ENCODE data around the gene TMEM92. TPM values are rescaled to one million over a fixed set of nuclear protein-coding genes. Genes with fewer than 3 reads are reported as not detected.

TMEM92 gene
- polyA plus RNA-seq, 1 donor (not counting 4 experiments of a cell fraction or from before 2014, with no cell fraction given): 0.88 TPM

DNA sequence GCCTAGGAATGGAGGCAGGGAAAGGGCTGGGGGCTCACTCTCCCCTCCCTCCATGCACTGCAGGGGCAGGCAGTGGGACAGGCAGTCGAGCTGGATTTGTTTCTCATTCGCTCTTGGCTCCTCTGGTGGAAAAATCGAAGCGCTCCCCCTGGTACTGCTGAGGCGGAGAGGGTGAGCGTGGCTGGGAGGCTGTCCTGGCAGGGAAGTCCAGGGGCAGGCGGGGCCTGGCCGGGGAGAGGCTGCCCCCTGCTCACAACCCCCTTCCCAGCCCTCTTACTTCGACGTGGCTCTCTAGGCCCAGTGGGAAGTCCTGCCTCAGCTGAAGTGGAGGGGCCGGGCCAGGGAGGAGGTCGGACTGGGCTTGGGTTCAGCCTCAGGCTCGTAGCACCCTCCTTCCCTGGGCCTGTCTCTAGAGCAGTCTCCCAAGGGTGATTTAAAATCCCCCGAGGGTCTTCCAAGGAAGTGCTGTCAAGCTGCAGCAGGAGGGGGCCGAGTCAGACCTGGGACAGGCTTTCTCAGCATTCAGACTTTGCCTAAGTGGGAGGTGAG, 16.5 kb upstream of the TMEM92 start:
- Histone ChIP-seq H3K9me1 (ENCODE audit: control insufficient read depth, extremely low read depth, insufficient read depth, low read length) (no peaks in the 10 kb centered on the region), H3K9me3 (ENCODE audit: control insufficient read depth, low read depth, low read length) (no peaks in the 10 kb centered on the region), H3K27me3 (ENCODE audit: control insufficient read depth, extremely low read depth, insufficient read depth, low read length) (peaks cover 14% of the 10 kb centered on the region), H3K79me2 (ENCODE audit: control insufficient read depth, insufficient read depth, low read length) (no peaks in the 10 kb centered on the region), H3K36me3 (ENCODE audit: control insufficient read depth in 2 of 2, extremely low read depth in 1 of 2, insufficient read depth in 2 of 2, low read length in 2 of 2) (no peaks in the 10 kb centered on the region), H3K27ac (ENCODE audit: control insufficient read depth, insufficient read depth, low read length) (no peak overlapping the region), H3K4me2 (ENCODE audit: control insufficient read depth, extremely low read depth, insufficient read depth, low read depth, low read length) (no peak overlapping the region), H4K20me1 (ENCODE audit: control insufficient read depth, extremely low read depth, insufficient read depth, low read length) (no peaks in the 10 kb centered on the region), H3K4me3 (ENCODE audit: control insufficient read depth in 2 of 3, extremely low read depth in 1 of 3, insufficient read depth in 2 of 3, low read depth in 1 of 3, low read length in 3 of 3) (no peak overlapping the region), H3K9ac (ENCODE audit: control insufficient read depth, extremely low read depth, insufficient read depth, low read length) (no peak overlapping the region), H2AFZ (ENCODE audit: control insufficient read depth, low read length) (no peak overlapping the region), H3K4me1 (ENCODE audit: control insufficient read depth, extremely low read depth, insufficient read depth, low read length) (no peaks in the 10 kb centered on the region)
- DNase-seq (ENCODE audit: low read depth, low spot score): no peak
- FAIRE-seq: no peak
- dilution Hi-C loops (cut with MboI; ENCODE audit: extremely low pct_ligation_motif_present, low sequenced_read_pairs): no loop called here
- TF ChIP-seq, protein P1, sequence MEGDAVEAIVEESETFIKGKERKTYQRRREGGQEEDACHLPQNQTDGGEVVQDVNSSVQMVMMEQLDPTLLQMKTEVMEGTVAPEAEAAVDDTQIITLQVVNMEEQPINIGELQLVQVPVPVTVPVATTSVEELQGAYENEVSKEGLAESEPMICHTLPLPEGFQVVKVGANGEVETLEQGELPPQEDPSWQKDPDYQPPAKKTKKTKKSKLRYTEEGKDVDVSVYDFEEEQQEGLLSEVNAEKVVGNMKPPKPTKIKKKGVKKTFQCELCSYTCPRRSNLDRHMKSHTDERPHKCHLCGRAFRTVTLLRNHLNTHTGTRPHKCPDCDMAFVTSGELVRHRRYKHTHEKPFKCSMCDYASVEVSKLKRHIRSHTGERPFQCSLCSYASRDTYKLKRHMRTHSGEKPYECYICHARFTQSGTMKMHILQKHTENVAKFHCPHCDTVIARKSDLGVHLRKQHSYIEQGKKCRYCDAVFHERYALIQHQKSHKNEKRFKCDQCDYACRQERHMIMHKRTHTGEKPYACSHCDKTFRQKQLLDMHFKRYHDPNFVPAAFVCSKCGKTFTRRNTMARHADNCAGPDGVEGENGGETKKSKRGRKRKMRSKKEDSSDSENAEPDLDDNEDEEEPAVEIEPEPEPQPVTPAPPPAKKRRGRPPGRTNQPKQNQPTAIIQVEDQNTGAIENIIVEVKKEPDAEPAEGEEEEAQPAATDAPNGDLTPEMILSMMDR (optimal IDR thresholded peaks at IDR 0.05 in 1 of 3, IDR thresholded peaks at IDR 0.05 in 1 of 3, conservative IDR thresholded peaks at IDR 0.05 in 1 of 3; ENCODE audit: extremely low read depth in 1 of 3, insufficient read depth in 2 of 3, low read length in 3 of 3): no peak
- no peak for TF ChIP-seq EZH2 (IDR thresholded peaks at IDR 0.05; ENCODE audit: low read length)

DNA sequence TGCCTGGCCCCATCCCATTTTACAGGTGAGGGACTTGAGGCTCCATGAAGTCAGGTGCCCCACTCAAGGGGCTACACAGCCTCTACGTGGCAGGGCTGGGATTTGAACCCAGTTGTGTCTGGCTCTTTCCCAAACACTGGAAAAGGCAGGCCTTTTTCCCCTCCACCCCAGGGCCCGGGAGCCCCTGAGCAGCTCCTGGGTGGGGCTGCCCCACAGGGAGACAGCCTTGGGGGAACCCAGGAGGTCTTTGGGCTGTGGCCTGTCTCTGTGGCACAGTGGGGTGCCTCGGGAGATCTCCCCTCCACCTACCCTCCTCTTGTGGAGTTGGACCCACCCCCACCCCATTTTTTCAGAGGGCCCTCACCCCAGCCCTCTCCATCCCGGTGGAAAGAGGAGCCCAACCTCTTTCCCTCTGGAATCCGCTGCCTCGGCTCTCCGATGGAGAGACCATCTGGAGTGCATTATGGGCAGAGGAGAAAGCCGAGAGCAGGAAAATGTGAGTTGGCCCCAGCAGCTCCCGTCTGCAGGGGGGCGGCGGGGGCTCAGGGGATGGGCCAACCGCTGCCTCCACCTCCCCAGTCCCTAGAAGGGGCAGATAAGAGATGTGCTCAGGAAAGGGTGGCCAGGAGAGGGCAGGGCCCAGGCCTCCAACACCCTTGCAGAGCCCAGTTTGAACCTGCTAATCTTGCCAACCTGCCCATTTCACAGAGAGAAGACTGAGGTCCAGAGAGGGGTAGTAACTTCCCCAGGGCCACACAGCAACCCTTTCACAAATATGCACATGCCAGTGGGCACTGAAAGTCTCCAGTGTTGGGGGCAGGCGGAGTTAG, 15.4 kb upstream of the TMEM92 start:
- DNase-seq (ENCODE audit: low read depth, low spot score) (no peak), FAIRE-seq (no peak)
- no peak for TF ChIP-seq EZH2 (IDR thresholded peaks at IDR 0.05; ENCODE audit: low read length)
- TF ChIP-seq, protein P1 (optimal IDR thresholded peaks at IDR 0.05 in 1 of 3, IDR thresholded peaks at IDR 0.05 in 1 of 3, conservative IDR thresholded peaks at IDR 0.05 in 1 of 3; ENCODE audit: extremely low read depth in 1 of 3, insufficient read depth in 2 of 3, low read length in 3 of 3): no peak
- no peaks in the 10 kb centered on the region for H3K36me3 ChIP-seq (ENCODE audit: control insufficient read depth in 2 of 2, extremely low read depth in 1 of 2, insufficient read depth in 2 of 2, low read length in 2 of 2)
- H3K4me2 ChIP-seq (ENCODE audit: control insufficient read depth, extremely low read depth, insufficient read depth, low read depth, low read length): no peak overlapping the region
- dilution Hi-C loops (cut with MboI; ENCODE audit: extremely low pct_ligation_motif_present, low sequenced_read_pairs): no loop called here
- H3K9me3 ChIP-seq (ENCODE audit: control insufficient read depth, low read depth, low read length): no peaks in the 10 kb centered on the region
- no peak overlapping the region for H2AFZ ChIP-seq (ENCODE audit: control insufficient read depth, low read length)
- H3K4me3 ChIP-seq (ENCODE audit: control insufficient read depth in 2 of 3, extremely low read depth in 1 of 3, insufficient read depth in 2 of 3, low read depth in 1 of 3, low read length in 3 of 3): no peak overlapping the region
- H3K9me1 ChIP-seq (ENCODE audit: control insufficient read depth, extremely low read depth, insufficient read depth, low read length): no peaks in the 10 kb centered on the region
- H4K20me1 ChIP-seq (ENCODE audit: control insufficient read depth, extremely low read depth, insufficient read depth, low read length): no peaks in the 10 kb centered on the region
- no peak overlapping the region for H3K9ac ChIP-seq (ENCODE audit: control insufficient read depth, extremely low read depth, insufficient read depth, low read length)
- H3K27ac ChIP-seq (ENCODE audit: control insufficient read depth, insufficient read depth, low read length): no peak overlapping the region
- H3K4me1 ChIP-seq (ENCODE audit: control insufficient read depth, extremely low read depth, insufficient read depth, low read length): no peaks in the 10 kb centered on the region
- no peaks in the 10 kb centered on the region for H3K79me2 ChIP-seq (ENCODE audit: control insufficient read depth, insufficient read depth, low read length)
- peaks cover 23% of the 10 kb centered on the region for H3K27me3 ChIP-seq (ENCODE audit: control insufficient read depth, extremely low read depth, insufficient read depth, low read length)

All from keratinocyte (primary cell).